HEK293 (cell line): ENCODE results near the gene AMOTL1.

Source experiments
- GLIS1 ChIP-seq: fragments of 450-650 bp; formaldehyde crosslinking; IDR thresholded peaks from 2 replicates; pipeline ENCODE4 v1.5.1; 2016; ENCODE audit warnings: missing biosample characterization, missing genetic modification characterization
- HOXD13 ChIP-seq: sonication (generic); formaldehyde crosslinking; IDR thresholded peaks from 2 replicates; pipeline ENCODE4 v1.8.0; 2022; ENCODE audit warnings: missing genetic modification reagents, borderline replicate concordance
- SALL2 ChIP-seq: fragments of 450-650 bp; formaldehyde crosslinking; IDR thresholded peaks from 2 replicates; pipeline ENCODE4 v1.5.0; 2017; ENCODE audit warnings: missing biosample characterization, mild to moderate bottlenecking, missing genetic modification characterization, borderline replicate concordance
- ZNF157 ChIP-seq: fragments of 450-650 bp; formaldehyde crosslinking; IDR thresholded peaks from 2 replicates; pipeline ENCODE4 v1.5.1; 2016; ENCODE audit warnings: missing biosample characterization, missing genetic modification characterization
- ZNF292 ChIP-seq: fragments of 450-650 bp; formaldehyde crosslinking; IDR thresholded peaks from 2 replicates; pipeline ENCODE4 v1.5.1; 2016; ENCODE audit warnings: low read depth, missing biosample characterization, missing genetic modification characterization, borderline replicate concordance
- ZNF629 ChIP-seq: fragments of 450-650 bp; formaldehyde crosslinking; IDR thresholded peaks from 2 replicates; pipeline ENCODE4 v1.5.1; 2017; ENCODE audit warnings: missing biosample characterization, missing genetic modification characterization
- TF ChIP-seq, protein P1 (sequence below): fragments of 450-650 bp; formaldehyde crosslinking; IDR thresholded peaks from 2 replicates; pipeline ENCODE4 v1.5.1; 2016; ENCODE audit warnings: missing biosample characterization, missing genetic modification characterization
- TF ChIP-seq, protein P2 (sequence below): fragments of 450-650 bp; formaldehyde crosslinking; IDR thresholded peaks from 2 replicates; pipeline ENCODE4 v1.5.1; 2016; ENCODE audit warnings: missing biosample characterization, missing genetic modification characterization
- TF ChIP-seq, protein P3 (sequence below): fragments of 450-650 bp; formaldehyde crosslinking; IDR thresholded peaks from 2 replicates; pipeline ENCODE4 v1.5.1; 2016; ENCODE audit warnings: missing biosample characterization, missing genetic modification characterization
- TF ChIP-seq, protein P4 (sequence below): fragments of 450-650 bp; formaldehyde crosslinking; IDR thresholded peaks from 2 replicates; pipeline ENCODE4 v1.5.1; 2016; ENCODE audit warnings: missing biosample characterization, missing genetic modification characterization, borderline replicate concordance
- TF ChIP-seq, protein P5 (sequence below): fragments of 450-650 bp; formaldehyde crosslinking; conservative IDR thresholded peaks from 2 replicates; pipeline ENCODE4 v1.5.1; 2016; ENCODE audit warnings: low read depth, missing biosample characterization, missing genetic modification characterization

DNA sequence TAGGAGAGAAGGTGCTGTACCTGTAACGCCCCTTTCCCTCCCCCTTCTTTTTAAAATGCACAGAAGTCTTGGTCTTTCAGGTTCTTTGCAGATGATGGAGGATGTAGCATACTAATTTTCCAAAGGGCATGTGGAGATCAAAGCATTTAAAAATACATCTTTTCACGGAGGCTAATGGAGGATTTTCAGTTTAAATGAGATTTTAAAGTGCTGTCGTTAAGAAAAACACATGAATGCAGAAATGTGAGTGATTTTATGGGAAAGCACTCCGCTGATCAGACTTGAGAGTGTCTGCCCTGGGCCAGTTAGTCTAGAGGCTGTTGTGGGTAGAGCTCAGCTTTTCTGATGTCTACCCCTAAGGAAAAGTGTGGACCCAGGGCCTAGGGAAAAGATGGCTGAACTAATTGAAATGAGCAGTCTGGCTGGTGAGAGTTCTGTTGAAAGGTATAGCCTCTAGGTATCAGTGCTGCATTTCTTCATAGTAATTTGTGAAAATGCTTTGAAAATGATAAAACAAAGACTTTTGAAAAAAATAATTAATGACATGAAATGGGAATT, 2.5 kb downstream of the AMOTL1 start:
- TF ChIP-seq, protein P1, sequence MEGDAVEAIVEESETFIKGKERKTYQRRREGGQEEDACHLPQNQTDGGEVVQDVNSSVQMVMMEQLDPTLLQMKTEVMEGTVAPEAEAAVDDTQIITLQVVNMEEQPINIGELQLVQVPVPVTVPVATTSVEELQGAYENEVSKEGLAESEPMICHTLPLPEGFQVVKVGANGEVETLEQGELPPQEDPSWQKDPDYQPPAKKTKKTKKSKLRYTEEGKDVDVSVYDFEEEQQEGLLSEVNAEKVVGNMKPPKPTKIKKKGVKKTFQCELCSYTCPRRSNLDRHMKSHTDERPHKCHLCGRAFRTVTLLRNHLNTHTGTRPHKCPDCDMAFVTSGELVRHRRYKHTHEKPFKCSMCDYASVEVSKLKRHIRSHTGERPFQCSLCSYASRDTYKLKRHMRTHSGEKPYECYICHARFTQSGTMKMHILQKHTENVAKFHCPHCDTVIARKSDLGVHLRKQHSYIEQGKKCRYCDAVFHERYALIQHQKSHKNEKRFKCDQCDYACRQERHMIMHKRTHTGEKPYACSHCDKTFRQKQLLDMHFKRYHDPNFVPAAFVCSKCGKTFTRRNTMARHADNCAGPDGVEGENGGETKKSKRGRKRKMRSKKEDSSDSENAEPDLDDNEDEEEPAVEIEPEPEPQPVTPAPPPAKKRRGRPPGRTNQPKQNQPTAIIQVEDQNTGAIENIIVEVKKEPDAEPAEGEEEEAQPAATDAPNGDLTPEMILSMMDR (tag by site-specific recombination), result no peak
- no peak for TF ChIP-seq ZNF629 (tag by site-specific recombination)
- TF ChIP-seq, protein P2, sequence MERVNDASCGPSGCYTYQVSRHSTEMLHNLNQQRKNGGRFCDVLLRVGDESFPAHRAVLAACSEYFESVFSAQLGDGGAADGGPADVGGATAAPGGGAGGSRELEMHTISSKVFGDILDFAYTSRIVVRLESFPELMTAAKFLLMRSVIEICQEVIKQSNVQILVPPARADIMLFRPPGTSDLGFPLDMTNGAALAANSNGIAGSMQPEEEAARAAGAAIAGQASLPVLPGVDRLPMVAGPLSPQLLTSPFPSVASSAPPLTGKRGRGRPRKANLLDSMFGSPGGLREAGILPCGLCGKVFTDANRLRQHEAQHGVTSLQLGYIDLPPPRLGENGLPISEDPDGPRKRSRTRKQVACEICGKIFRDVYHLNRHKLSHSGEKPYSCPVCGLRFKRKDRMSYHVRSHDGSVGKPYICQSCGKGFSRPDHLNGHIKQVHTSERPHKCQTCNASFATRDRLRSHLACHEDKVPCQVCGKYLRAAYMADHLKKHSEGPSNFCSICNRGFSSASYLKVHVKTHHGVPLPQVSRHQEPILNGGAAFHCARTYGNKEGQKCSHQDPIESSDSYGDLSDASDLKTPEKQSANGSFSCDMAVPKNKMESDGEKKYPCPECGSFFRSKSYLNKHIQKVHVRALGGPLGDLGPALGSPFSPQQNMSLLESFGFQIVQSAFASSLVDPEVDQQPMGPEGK (tag by site-specific recombination), result no peak
- no peak for TF ChIP-seq SALL2 (tag by site-specific recombination)
- TF ChIP-seq ZNF157 (tag by site-specific recombination), result no peak
- no peak for TF ChIP-seq GLIS1 (tag by site-specific recombination)
- no peak for TF ChIP-seq HOXD13 (CRISPR knock-in tag)
- no peak for TF ChIP-seq ZNF292
- TF ChIP-seq, protein P3, sequence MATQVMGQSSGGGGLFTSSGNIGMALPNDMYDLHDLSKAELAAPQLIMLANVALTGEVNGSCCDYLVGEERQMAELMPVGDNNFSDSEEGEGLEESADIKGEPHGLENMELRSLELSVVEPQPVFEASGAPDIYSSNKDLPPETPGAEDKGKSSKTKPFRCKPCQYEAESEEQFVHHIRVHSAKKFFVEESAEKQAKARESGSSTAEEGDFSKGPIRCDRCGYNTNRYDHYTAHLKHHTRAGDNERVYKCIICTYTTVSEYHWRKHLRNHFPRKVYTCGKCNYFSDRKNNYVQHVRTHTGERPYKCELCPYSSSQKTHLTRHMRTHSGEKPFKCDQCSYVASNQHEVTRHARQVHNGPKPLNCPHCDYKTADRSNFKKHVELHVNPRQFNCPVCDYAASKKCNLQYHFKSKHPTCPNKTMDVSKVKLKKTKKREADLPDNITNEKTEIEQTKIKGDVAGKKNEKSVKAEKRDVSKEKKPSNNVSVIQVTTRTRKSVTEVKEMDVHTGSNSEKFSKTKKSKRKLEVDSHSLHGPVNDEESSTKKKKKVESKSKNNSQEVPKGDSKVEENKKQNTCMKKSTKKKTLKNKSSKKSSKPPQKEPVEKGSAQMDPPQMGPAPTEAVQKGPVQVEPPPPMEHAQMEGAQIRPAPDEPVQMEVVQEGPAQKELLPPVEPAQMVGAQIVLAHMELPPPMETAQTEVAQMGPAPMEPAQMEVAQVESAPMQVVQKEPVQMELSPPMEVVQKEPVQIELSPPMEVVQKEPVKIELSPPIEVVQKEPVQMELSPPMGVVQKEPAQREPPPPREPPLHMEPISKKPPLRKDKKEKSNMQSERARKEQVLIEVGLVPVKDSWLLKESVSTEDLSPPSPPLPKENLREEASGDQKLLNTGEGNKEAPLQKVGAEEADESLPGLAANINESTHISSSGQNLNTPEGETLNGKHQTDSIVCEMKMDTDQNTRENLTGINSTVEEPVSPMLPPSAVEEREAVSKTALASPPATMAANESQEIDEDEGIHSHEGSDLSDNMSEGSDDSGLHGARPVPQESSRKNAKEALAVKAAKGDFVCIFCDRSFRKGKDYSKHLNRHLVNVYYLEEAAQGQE (tag by site-specific recombination), result no peak
- TF ChIP-seq, protein P4, sequence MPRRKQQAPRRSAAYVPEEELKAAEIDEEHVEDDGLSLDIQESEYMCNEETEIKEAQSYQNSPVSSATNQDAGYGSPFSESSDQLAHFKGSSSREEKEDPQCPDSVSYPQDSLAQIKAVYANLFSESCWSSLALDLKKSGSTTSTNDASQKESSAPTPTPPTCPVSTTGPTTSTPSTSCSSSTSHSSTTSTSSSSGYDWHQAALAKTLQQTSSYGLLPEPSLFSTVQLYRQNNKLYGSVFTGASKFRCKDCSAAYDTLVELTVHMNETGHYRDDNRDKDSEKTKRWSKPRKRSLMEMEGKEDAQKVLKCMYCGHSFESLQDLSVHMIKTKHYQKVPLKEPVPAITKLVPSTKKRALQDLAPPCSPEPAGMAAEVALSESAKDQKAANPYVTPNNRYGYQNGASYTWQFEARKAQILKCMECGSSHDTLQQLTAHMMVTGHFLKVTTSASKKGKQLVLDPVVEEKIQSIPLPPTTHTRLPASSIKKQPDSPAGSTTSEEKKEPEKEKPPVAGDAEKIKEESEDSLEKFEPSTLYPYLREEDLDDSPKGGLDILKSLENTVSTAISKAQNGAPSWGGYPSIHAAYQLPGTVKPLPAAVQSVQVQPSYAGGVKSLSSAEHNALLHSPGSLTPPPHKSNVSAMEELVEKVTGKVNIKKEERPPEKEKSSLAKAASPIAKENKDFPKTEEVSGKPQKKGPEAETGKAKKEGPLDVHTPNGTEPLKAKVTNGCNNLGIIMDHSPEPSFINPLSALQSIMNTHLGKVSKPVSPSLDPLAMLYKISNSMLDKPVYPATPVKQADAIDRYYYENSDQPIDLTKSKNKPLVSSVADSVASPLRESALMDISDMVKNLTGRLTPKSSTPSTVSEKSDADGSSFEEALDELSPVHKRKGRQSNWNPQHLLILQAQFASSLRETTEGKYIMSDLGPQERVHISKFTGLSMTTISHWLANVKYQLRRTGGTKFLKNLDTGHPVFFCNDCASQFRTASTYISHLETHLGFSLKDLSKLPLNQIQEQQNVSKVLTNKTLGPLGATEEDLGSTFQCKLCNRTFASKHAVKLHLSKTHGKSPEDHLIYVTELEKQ (tag by site-specific recombination), result no peak
- TF ChIP-seq, protein P5, sequence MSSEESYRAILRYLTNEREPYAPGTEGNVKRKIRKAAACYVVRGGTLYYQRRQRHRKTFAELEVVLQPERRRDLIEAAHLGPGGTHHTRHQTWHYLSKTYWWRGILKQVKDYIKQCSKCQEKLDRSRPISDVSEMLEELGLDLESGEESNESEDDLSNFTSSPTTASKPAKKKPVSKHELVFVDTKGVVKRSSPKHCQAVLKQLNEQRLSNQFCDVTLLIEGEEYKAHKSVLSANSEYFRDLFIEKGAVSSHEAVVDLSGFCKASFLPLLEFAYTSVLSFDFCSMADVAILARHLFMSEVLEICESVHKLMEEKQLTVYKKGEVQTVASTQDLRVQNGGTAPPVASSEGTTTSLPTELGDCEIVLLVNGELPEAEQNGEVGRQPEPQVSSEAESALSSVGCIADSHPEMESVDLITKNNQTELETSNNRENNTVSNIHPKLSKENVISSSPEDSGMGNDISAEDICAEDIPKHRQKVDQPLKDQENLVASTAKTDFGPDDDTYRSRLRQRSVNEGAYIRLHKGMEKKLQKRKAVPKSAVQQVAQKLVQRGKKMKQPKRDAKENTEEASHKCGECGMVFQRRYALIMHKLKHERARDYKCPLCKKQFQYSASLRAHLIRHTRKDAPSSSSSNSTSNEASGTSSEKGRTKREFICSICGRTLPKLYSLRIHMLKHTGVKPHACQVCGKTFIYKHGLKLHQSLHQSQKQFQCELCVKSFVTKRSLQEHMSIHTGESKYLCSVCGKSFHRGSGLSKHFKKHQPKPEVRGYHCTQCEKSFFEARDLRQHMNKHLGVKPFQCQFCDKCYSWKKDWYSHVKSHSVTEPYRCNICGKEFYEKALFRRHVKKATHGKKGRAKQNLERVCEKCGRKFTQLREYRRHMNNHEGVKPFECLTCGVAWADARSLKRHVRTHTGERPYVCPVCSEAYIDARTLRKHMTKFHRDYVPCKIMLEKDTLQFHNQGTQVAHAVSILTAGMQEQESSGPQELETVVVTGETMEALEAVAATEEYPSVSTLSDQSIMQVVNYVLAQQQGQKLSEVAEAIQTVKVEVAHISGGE (tag by site-specific recombination), result no peak
